Fibroblast of the aortic adventitia (primary cell): Measurements from ENCODE around the gene SLX4IP. TPM values are rescaled to one million over a fixed set of nuclear protein-coding genes. Genes with fewer than 3 reads are reported as not detected.

ENCODE experiments used
- DNase-seq: peaks from one replicate; pipeline ENCODE4 v3.0.0-alpha.2; 2010; ENCODE audit warnings: low read depth
- H3K4me3 ChIP-seq: 2 replicates; pipeline ENCODE4 v1.5.1; 2011; ENCODE audit warnings: low read depth, mild to moderate bottlenecking, control low read depth, low read length, moderate library complexity
- total RNA-seq: library from RNA; depleted of rRNA; stranded (reverse); fragments of >200 nt; gene quantifications from 2 replicates; pipeline ENCODE4 v1.2.3, GENCODE V29; 2012; ENCODE audit warnings: low replicate concordance
- TF ChIP-seq, protein P1 (sequence below): IDR thresholded peaks from 2 replicates; pipeline ENCODE4 v1.5.1; 2011; ENCODE audit warnings: mild to moderate bottlenecking, low read length, control low read depth, inconsistent platforms; ENCODE audit not compliant: insufficient read depth

SLX4IP gene
- total RNA-seq, 1 donor, result 7.0 TPM

GRCh38 chr20:10565191-10565921, 130.3 kb downstream of the SLX4IP start:
- H3K4me3 ChIP-seq, result no peak overlapping the region
- TF ChIP-seq, protein P1, sequence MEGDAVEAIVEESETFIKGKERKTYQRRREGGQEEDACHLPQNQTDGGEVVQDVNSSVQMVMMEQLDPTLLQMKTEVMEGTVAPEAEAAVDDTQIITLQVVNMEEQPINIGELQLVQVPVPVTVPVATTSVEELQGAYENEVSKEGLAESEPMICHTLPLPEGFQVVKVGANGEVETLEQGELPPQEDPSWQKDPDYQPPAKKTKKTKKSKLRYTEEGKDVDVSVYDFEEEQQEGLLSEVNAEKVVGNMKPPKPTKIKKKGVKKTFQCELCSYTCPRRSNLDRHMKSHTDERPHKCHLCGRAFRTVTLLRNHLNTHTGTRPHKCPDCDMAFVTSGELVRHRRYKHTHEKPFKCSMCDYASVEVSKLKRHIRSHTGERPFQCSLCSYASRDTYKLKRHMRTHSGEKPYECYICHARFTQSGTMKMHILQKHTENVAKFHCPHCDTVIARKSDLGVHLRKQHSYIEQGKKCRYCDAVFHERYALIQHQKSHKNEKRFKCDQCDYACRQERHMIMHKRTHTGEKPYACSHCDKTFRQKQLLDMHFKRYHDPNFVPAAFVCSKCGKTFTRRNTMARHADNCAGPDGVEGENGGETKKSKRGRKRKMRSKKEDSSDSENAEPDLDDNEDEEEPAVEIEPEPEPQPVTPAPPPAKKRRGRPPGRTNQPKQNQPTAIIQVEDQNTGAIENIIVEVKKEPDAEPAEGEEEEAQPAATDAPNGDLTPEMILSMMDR, result no peak
- DNase-seq, result peak; percentile 89

DNA sequence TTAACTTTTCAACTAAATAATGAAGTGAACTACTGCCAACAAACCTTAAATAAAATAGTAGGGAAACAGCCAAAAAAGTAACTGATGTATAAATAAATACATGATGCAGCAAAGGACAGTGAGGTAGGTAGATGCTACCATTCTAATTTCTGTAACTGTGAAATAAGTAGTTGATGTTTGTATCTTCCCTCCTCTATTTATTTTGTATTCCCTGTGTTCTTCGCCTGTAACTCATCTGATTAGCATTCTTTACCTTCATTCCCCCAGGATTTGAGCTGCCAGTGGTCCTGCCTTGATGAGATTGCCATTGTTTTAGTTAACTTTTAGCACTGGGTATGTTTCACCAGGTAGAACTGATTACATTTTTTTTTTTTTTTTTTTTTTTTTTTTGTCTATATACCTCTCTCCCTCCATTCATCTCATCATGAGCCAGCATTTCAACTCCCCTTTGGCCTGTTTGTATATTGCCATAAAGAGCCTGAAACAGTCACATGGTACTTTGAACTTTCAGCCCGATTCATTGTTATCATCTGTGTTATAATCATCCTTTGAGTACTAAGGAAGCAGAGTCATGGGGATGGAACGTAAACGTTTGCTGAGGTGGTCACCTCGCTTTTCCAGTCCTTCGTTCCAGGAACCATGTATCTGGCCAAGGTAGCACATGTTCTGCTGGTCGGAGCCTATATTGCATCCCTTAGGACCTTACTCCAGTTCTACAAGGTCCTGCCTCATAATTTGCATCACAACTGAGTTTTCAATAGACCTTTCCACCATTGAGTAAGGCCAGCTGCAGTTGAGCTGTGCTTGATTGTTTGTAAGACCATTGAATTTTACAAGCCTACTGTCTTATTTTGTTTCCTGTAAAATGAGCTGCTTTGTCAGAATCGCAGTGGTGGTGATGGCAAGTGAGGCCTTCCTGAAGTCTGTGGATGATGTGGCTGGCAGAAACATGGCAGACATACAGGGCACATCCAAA, 131.1 kb downstream of the SLX4IP start:
- TF ChIP-seq, protein P1, result no peak
- peak; percentile 57 for DNase-seq
- H3K4me3 ChIP-seq, result no peak overlapping the region

DNA sequence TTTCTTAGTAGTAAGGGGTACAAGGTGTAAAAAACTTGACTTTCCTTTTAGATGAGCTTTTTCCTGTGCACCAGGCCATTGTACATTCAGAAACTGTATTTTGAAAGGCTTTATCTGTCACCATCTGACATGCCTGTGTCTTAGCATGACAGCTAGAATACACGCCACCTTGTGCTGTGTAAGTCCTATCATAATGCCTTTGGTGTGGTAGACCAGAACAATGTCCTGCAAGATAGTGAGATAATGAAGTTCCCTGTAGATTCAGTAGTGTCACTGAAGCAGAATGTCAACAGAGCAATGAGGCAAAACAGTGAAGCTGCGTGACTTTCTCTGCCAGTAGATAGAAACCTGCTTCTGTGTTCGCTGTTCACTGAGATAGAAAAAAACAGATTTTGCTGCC, 132.9 kb downstream of the SLX4IP start:
- TF ChIP-seq, protein P1, result no peak
- H3K4me3 ChIP-seq, result no peak overlapping the region
- DNase-seq, result no peak

DNA sequence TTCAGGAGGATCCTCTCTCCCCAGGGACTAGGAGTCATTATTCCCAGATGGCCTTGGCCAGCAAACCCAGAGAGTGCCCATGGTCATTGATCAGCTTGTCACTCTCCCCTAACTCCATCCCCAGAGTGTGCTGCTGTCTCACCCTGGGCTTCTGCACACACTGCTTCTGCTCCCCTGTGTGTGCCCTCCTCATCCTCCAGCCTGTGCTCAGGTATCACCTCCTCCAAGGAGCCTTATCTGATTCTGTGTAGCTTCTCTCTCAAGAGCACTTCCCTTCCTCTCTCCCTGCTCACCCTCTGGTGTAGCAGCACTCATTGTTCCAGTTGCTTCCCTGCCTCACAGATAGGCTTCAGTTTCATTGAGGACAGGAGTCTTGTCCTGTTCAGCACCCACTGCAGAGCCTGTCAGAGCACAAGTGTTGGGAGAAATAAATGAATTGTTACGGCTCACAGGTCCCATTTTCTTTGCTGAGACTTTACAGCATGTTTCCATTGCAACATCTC, 136.3 kb downstream of the SLX4IP start:
- no peak for DNase-seq
- TF ChIP-seq, protein P1, result no peak
- no peak overlapping the region for H3K4me3 ChIP-seq

GRCh38 chr20:10572853-10573252, 137.7 kb downstream of the SLX4IP start:
- TF ChIP-seq, protein P1, result no peak
- H3K4me3 ChIP-seq, result no peak overlapping the region
- no peak for DNase-seq

DNA sequence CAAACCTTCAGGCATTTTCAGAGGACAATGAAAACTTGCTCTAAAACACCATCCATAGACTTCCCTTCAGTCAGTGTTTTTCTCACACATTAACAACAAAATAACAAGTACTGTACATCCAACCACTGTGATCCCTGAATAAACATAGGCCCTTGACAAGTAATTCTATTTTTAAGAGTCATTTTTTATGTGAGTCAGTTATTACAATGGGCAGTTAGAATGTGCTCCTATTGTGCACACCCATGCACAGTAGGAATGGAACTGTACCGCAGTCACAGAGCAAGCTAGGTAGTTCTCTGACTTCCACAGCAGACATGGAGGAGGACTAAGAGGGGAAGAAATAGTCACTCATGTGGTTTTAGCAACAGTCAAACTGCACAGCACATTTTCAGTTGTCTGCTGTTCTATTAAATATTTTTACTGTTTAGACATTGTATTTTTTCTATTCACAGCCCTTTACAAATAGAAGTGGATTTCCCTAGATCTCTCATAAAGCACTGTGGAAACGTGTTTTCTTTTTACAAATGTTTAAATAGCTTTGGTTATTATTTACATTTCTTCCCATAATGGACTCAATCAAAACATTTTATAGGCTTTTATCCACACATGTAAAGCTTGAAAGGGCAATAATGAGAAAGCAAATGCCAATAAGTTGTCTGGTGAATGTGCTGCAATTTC, 138.3 kb downstream of the SLX4IP start:
- peak; percentile 37 for DNase-seq

More for the DNA sequence above, 138.3 kb downstream of the SLX4IP start:
- TF ChIP-seq, protein P1, result no peak
- no peak overlapping the region for H3K4me3 ChIP-seq
